A549 (cell line): ENCODE results near the gene PCDHGA7. TPM values are rescaled to one million over a fixed set of nuclear protein-coding genes. Genes with fewer than 3 reads are reported as not detected.

Experiments
- ATAC-seq, 2 experiments: fragments of 200-7000 bp in 1 of 2; fragments of >200 bp in 1 of 2; cut with Nextera tagmentation in 1 of 2; cut with Tn5 transposase in 1 of 2; 3 replicates each; pipeline versions ENCODE4 v1.8.0 to v1.9.1; 2018 to 2020; ENCODE audit warnings: mild to moderate bottlenecking in 1 of 2, moderate library complexity in 1 of 2
- CTCF ChIA-PET: fragments of 300-600 bp; sonication (Branson Sonifier 250); formaldehyde crosslinking; extraction: SDS; loops from one replicate; lab custom pipeline; 2021; ENCODE audit warnings: antibody characterized with exemption, inconsistent platforms; lab: Yijun Ruan, JAX
- POLR2A ChIA-PET: fragments of 350-600 bp; formaldehyde crosslinking; extraction: SDS; loops from one replicate; lab custom pipeline; 2021; ENCODE audit warnings: antibody characterized with exemption, inconsistent platforms; lab: Yijun Ruan, JAX
- DNase-seq, 2 experiments: peaks; one replicate each; pipeline versions ENCODE4 v3.0.0 to v3.0.0-alpha.2; 2011 to 2016; ENCODE audit warnings: low read depth in 1 of 2, low spot score in 1 of 2
- FAIRE-seq: peaks from 2 replicates; lab custom pipeline; 2011; peaks lifted over from hg19 to GRCh38; lab: Jason Lieb, UNC
- H3K27ac ChIP-seq, 2 experiments: fragments of >200 bp; sonication (Bioruptor Twin); formaldehyde crosslinking; 3 replicates each; pipeline ENCODE4 v1.5.1; 2016 to 2017
- H3K4me1 ChIP-seq: fragments of >200 bp; sonication (Bioruptor Twin); formaldehyde crosslinking; 3 replicates; pipeline ENCODE4 v1.6.1; 2016
- H3K4me2 ChIP-seq: fragments of >200 bp; sonication (Bioruptor Twin); formaldehyde crosslinking; 3 replicates; pipeline ENCODE4 v1.6.1; 2016
- H3K4me3 ChIP-seq: fragments of >200 bp; sonication (Bioruptor Twin); formaldehyde crosslinking; 3 replicates; pipeline ENCODE4 v1.5.1; 2016
- H3K9me3 ChIP-seq: fragments of >200 bp; sonication (Bioruptor Twin); formaldehyde crosslinking; 3 replicates; pipeline ENCODE4 v1.6.1; 2016
- ATOH8 ChIP-seq: fragments of 250-450 bp; sonication (Bioruptor Pico); IDR thresholded peaks from 2 replicates; pipeline ENCODE4 v1.5.0; 2020; ENCODE audit warnings: low read depth, mild to moderate bottlenecking, moderate library complexity
- BCL3 ChIP-seq: fragments of >200 bp; sonication (Bioruptor Twin); formaldehyde crosslinking; IDR thresholded peaks from 3 replicates; pipeline ENCODE4 v1.6.1; 2016
- CBX2 ChIP-seq: fragments of 200-600 bp; sonication (generic); IDR thresholded peaks from 2 replicates; pipeline ENCODE4 v1.6.1; 2016; ENCODE audit warnings: low read depth, mild to moderate bottlenecking, borderline replicate concordance
- CEBPB ChIP-seq, 2 experiments: fragments of >200 bp in 1 of 2; sonication (Bioruptor Twin) in 1 of 2; formaldehyde crosslinking in 1 of 2; IDR thresholded peaks; 2 replicates each; pipeline ENCODE4 v1.6.1; 2012 to 2016
- CHD2 ChIP-seq: fragments of 150-350 bp; IDR thresholded peaks from 2 replicates; pipeline ENCODE4 v1.6.1; 2014; ENCODE audit warnings: low read length; ENCODE audit not compliant: partially characterized antibody
- CTCF ChIP-seq: fragments of >200 bp; sonication (Bioruptor Twin); formaldehyde crosslinking; IDR thresholded peaks from 3 replicates; pipeline ENCODE4 v1.5.1; 2016
- EHF ChIP-seq: fragments of 250-450 bp; sonication (Bioruptor Pico); IDR thresholded peaks from 2 replicates; pipeline ENCODE4 v1.5.0; 2020; ENCODE audit warnings: mild to moderate bottlenecking
- ESRRA ChIP-seq: fragments of 150-350 bp; IDR thresholded peaks from 2 replicates; pipeline ENCODE4 v1.6.1; 2014; ENCODE audit warnings: mild to moderate bottlenecking, low read length, borderline replicate concordance
- FOSL2 ChIP-seq, 2 experiments: fragments of 450-650 bp in 1 of 2; fragments of >200 bp in 1 of 2; sonication (Bioruptor Twin) in 1 of 2; formaldehyde crosslinking; IDR thresholded peaks; 2 replicates each; pipeline versions ENCODE4 v1.5.0 to v1.6.1; 2016 to 2020; ENCODE audit warnings: mild to moderate bottlenecking in 1 of 2, moderate library complexity in 1 of 2
- GATA3 ChIP-seq: IDR thresholded peaks from 2 replicates; pipeline ENCODE4 v1.6.1; 2012; ENCODE audit warnings: borderline replicate concordance
- HDAC2 ChIP-seq: fragments of 200-600 bp; sonication (generic); IDR thresholded peaks from 2 replicates; pipeline ENCODE4 v1.6.1; 2016
- HES2 ChIP-seq: fragments of >200 bp; sonication (Bioruptor Twin); formaldehyde crosslinking; IDR thresholded peaks from 2 replicates; pipeline ENCODE4 v1.6.1; 2016
- HMGXB4 ChIP-seq: fragments of 250-450 bp; sonication (Bioruptor Pico); IDR thresholded peaks from 2 replicates; pipeline ENCODE4 v1.5.0; 2021; ENCODE audit warnings: mild to moderate bottlenecking, moderate library complexity, borderline replicate concordance
- HOXB13 ChIP-seq: fragments of 250-450 bp; sonication (Bioruptor Pico); IDR thresholded peaks from 2 replicates; pipeline ENCODE4 v1.5.0; 2020; ENCODE audit warnings: low read depth, mild to moderate bottlenecking, moderate library complexity
- HOXB5 ChIP-seq: fragments of 250-450 bp; sonication (Bioruptor Pico); IDR thresholded peaks from 2 replicates; pipeline ENCODE4 v1.5.0; 2020; ENCODE audit warnings: mild to moderate bottlenecking, moderate library complexity
- JUN ChIP-seq, 2 experiments: fragments of >200 bp; sonication (Bioruptor Twin); formaldehyde crosslinking; IDR thresholded peaks; 2 replicates in 1 of 2; 3 replicates in 1 of 2; pipeline ENCODE4 v1.6.1; 2016 to 2017
- KDM1A ChIP-seq: fragments of 200-600 bp; sonication (generic); IDR thresholded peaks from 2 replicates; pipeline ENCODE4 v1.6.1; 2016; ENCODE audit warnings: low read depth, mild to moderate bottlenecking
- KDM5A ChIP-seq: fragments of 200-600 bp; sonication (generic); IDR thresholded peaks from 2 replicates; pipeline ENCODE4 v1.6.1; 2016; ENCODE audit warnings: antibody characterized with exemption, mild to moderate bottlenecking
- MAZ ChIP-seq: fragments of 150-350 bp; IDR thresholded peaks from 2 replicates; pipeline ENCODE4 v1.6.1; 2014; ENCODE audit warnings: antibody characterized with exemption, low read depth, low read length, borderline replicate concordance
- MYC ChIP-seq: IDR thresholded peaks from 2 replicates; pipeline ENCODE4 v1.6.1; 2012; ENCODE audit warnings: mild to moderate bottlenecking, inconsistent platforms, low read length, improper control_type of control experiment, borderline replicate concordance
- NPAS2 ChIP-seq: fragments of 250-450 bp; sonication (Bioruptor Pico); IDR thresholded peaks from 2 replicates; pipeline ENCODE4 v1.8.0; 2022; ENCODE audit warnings: mild to moderate bottlenecking, moderate library complexity, borderline replicate concordance
- NR3C1 ChIP-seq: fragments of >200 bp; sonication (Bioruptor Twin); formaldehyde crosslinking; IDR thresholded peaks from 3 replicates; pipeline ENCODE4 v1.6.1; 2017
- PBX3 ChIP-seq: IDR thresholded peaks from 2 replicates; pipeline ENCODE4 v1.6.1; 2012
- POLR2A ChIP-seq: IDR thresholded peaks from 2 replicates; pipeline ENCODE4 v1.6.1; 2012; ENCODE audit warnings: mild to moderate bottlenecking, low read length
- POLR2AphosphoS2 ChIP-seq: conservative IDR thresholded peaks from 2 replicates; pipeline ENCODE4 v1.6.1; 2012; ENCODE audit warnings: low read length, improper control_type of control experiment, inconsistent platforms
- RAD21 ChIP-seq, 2 experiments: fragments of >200 bp in 1 of 2; sonication (Bioruptor Twin) in 1 of 2; formaldehyde crosslinking in 1 of 2; IDR thresholded peaks in 1 of 2; conservative IDR thresholded peaks in 1 of 2; 2 replicates in 1 of 2; 3 replicates in 1 of 2; pipeline ENCODE4 v1.6.1; 2012 to 2018; ENCODE audit warnings: inconsistent platforms in 1 of 2
- RARB ChIP-seq: fragments of 250-450 bp; sonication (Bioruptor Pico); IDR thresholded peaks from 2 replicates; pipeline ENCODE4 v1.8.0; 2021; ENCODE audit warnings: mild to moderate bottlenecking, moderate library complexity
- RCOR1 ChIP-seq: fragments of 150-350 bp; IDR thresholded peaks from 2 replicates; pipeline ENCODE4 v1.6.1; 2014; ENCODE audit warnings: antibody characterized with exemption, low read length, low read depth
- RFX5 ChIP-seq: fragments of 450-650 bp; IDR thresholded peaks from 2 replicates; pipeline ENCODE4 v1.7.1; 2014; ENCODE audit warnings: antibody characterized with exemption, mild to moderate bottlenecking, moderate library complexity
- RNF2 ChIP-seq: fragments of 200-600 bp; sonication (generic); IDR thresholded peaks from 2 replicates; pipeline ENCODE4 v1.6.1; 2016; ENCODE audit warnings: low read depth, mild to moderate bottlenecking, antibody characterized with exemption, moderate library complexity, borderline replicate concordance
- SMC3 ChIP-seq: fragments of >200 bp; sonication (Bioruptor Twin); formaldehyde crosslinking; IDR thresholded peaks from 3 replicates; pipeline ENCODE4 v1.6.1; 2018; ENCODE audit warnings: inconsistent platforms
- SREBF2 ChIP-seq: fragments of 450-650 bp; IDR thresholded peaks from 2 replicates; pipeline ENCODE4 v1.6.1; 2014; ENCODE audit warnings: mild to moderate bottlenecking, moderate library complexity
- TP53 ChIP-seq: fragments of 250-450 bp; sonication (Bioruptor Pico); IDR thresholded peaks from 2 replicates; pipeline ENCODE4 v1.5.0; 2021; ENCODE audit warnings: mild to moderate bottlenecking, moderate library complexity
- ZC3H11A ChIP-seq: fragments of 450-650 bp; IDR thresholded peaks from 2 replicates; pipeline ENCODE4 v1.6.1; 2014; ENCODE audit warnings: antibody characterized with exemption, mild to moderate bottlenecking
- WGBS: methylation state at CpG from one replicate; pipeline ENCODE4 v1.1.6; 2017; ENCODE audit errors: missing lambda C conversion rate; 5-methylcytosine and 5-hydroxymethylcytosine counted together
- polyA plus RNA-seq, 4 experiments: library from polyadenylated mRNA; depleted of rRNA in 3 of 4; stranded (reverse); fragments of >200 nt; fragmentation: RNase III in 1 of 4; extraction: RNeasy Plus Mini Kit Qiagen cat#74134 plus additional on column Dnase treatment in 1 of 4; gene quantifications; 2 replicates in 3 of 4; 3 replicates in 1 of 4; pipeline ENCODE4 v1.2.3, GENCODE V29; 2011 to 2017

Gene PCDHGA7
- polyA plus RNA-seq, 2 of the 4 experiments (the other 2 are of a cell fraction), result 0.76 to 1.1 TPM

DNA sequence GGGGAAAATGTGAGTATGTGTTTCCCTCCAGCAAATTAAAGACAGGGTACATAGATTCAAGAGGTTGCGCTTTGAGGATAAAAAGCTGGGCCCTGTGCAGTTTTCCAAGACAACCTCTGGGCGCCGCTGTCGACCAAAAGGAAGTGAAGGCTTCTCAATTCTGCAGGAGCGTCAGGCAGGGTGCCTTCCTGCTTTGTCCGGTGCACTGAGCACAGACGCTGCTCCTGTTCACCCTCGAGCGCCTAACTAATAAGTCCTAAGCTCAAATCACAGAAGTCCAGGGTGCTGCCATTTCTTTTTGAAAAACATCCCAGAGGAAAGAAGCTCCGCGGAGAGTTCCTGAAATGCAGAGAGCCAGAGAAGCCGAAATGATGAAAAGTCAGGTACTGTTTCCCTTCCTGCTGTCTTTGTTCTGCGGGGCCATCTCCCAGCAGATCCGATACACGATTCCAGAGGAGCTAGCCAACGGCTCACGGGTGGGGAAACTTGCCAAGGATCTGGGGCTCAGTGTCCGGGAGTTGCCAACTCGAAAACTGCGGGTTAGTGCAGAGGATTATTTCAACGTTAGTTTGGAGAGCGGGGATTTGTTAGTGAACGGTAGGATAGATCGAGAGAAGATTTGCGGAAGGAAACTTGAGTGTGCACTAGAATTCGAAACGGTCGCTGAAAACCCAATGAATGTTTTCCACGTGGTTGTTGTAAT, 32.5 kb upstream of the PCDHGA7 start, which contains the start of gene PCDHGB1:
PCDHGB1 (plus strand) TSS at position 183 of the 703 bp plus-strand sequence; CDS start at position 345, 162 bp downstream.
- peak within 1 kb of the TSS; percentile 69 for H3K4me2 ChIP-seq
- H3K4me3 ChIP-seq, result peak within 1 kb of the TSS; percentile 45
- ATAC-seq (peak; percentile 99), FAIRE-seq (no peak), DNase-seq (peak; percentile 80 to 87)
- 9% methylated on average over 29 of the region's 29 CpGs for WGBS
- peak within 1 kb of the TSS; percentile 24 to 73; a peak in 5 of 6 replicates for H3K27ac ChIP-seq
- ChIA-PET CTCF (interaction anchor here (0.7 to 4.4 kb wide), 31 partner anchors 10 to 269 kb away, joined by 3 to 25 read pairs (median 6); partner anchors contain the start of genes DIAPH1, PCDHB11, PCDHB6 and PCDHGA1), POLR2A (interaction anchor here (1.0 to 1.9 kb wide), 5 partner anchors 11 to 214 kb away, joined by 3 to 7 read pairs (median 4); partner anchors contain the start of genes PCDHGA1, PCDHGA2 and TAF7)
- H3K9me3 ChIP-seq, result peaks cover 28% of the 10 kb centered on the region
- H3K4me1 ChIP-seq, result no peaks in the 10 kb centered on the region
- no peak for TF ChIP-seq RCOR1
- peak; percentile 14 for TF ChIP-seq CHD2
- TF ChIP-seq HES2, result no peak
- TF ChIP-seq CBX2, result no peak
- TF ChIP-seq RAD21 (conservative IDR thresholded peaks at IDR 0.05 in 1 of 2, IDR thresholded peaks at IDR 0.05 in 1 of 2), result peak; percentile 71 to 73
- no peak for TF ChIP-seq ESRRA
- no peak for TF ChIP-seq HMGXB4
- no peak for TF ChIP-seq PBX3
- no peak for TF ChIP-seq RNF2
- TF ChIP-seq MAZ, result no peak
- peak; percentile 75 for TF ChIP-seq CTCF
- no peak for TF ChIP-seq RFX5
- TF ChIP-seq SREBF2, result no peak
- TF ChIP-seq GATA3, result no peak
- TF ChIP-seq CEBPB (IDR thresholded peaks at IDR 0.05), result no peak
- peak; percentile 28 for TF ChIP-seq POLR2A
- no peak for TF ChIP-seq NR3C1
- peak; percentile 60 for TF ChIP-seq SMC3
- no peak for TF ChIP-seq BCL3
- TF ChIP-seq ZC3H11A, result no peak
- no peak for TF ChIP-seq EHF (CRISPR knock-in tag)
- TF ChIP-seq POLR2AphosphoS2, result no peak
- no peak for TF ChIP-seq HOXB5
- no peak for TF ChIP-seq HDAC2
- no peak for TF ChIP-seq TP53
- TF ChIP-seq ATOH8 (CRISPR knock-in tag), result no peak
- no peak for TF ChIP-seq KDM1A
- TF ChIP-seq HOXB13 (CRISPR knock-in tag), result no peak
- TF ChIP-seq NPAS2 (CRISPR knock-in tag), result no peak
- TF ChIP-seq RARB (CRISPR knock-in tag), result no peak
- TF ChIP-seq KDM5A, result no peak
- no peak for TF ChIP-seq FOSL2 (IDR thresholded peaks at IDR 0.05)
- TF ChIP-seq FOSL2 (CRISPR knock-in tag; IDR thresholded peaks at IDR 0.05), result no peak
- TF ChIP-seq JUN (IDR thresholded peaks at IDR 0.05), result no peak
- TF ChIP-seq MYC, result no peak
